WTC11 (cell line): ENCODE data around the gene FCRL5.

Experiments
- CTCF ChIP-seq: fragments of 200-600 bp; IDR thresholded peaks from 2 replicates; pipeline ENCODE4 v1.8.0; 2022; ENCODE audit warnings: antibody characterized with exemption
- RELA ChIP-seq: sonication (generic); formaldehyde crosslinking; IDR thresholded peaks from 2 replicates; pipeline ENCODE4 v1.8.1; 2022; ENCODE audit warnings: missing genetic modification reagents, mild to moderate bottlenecking, borderline replicate concordance
- RORB ChIP-seq: fragments of 250-450 bp; sonication (Bioruptor Pico); IDR thresholded peaks from 2 replicates; pipeline ENCODE4 v1.9.0; 2021; ENCODE audit warnings: mild to moderate bottlenecking

DNA sequence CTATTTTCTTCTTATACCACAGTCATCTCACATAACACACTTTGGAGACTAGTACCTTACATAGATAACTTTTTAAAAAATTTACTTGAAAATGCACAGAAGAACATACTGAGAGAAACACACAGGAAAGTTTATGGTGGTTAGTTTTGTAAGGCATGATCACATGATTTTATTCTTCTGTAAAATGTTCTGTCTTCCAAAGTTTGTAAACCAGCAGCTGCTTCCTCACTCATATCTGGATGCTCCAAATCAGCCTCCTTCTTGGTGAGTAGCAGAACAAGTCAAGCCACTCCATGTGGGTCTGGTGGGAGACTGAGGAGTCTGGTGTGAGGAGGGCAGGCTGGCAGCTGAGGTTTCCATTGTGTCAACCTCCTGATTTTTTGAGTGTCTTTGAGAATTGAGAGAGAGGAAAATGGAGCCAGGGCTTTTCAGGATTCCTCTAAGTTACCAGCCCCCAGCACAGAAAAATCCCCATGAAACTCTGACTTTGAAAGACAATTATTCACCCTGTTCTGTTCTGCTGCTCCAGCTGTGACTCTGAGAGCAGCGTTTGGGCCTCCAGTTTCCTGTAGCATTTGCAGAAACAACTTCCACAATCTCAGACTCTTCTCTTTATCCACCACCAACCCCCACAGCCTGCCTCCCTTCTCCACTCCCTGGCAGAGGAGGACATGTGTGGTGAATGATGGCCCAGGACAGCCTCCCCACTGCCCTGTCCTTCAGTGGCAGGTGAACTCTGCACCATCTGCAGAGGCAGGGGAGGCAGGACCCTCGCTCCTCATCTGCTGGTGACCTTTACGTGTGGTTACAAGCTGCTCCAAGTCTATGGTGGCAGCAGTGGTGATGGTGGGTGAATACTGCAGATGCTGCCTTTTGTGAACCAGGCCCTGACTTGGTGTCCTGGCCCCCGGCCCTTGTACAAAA is 82.3 kb downstream of the FCRL5 start:
- no peak for TF ChIP-seq RELA (CRISPR knock-in tag)
- TF ChIP-seq RORB (CRISPR knock-in tag) = no peak
- no peak for TF ChIP-seq CTCF
